ENCODE data around the gene SIGLEC1. TPM values are rescaled to one million over a fixed set of nuclear protein-coding genes. Genes with fewer than 3 reads are reported as not detected.

SIGLEC1 gene
- total and polyA plus RNA-seq, 2 donors (not counting 1 experiment from before 2014, with no cell fraction given), result 0.06 to 0.15 TPM

DNA sequence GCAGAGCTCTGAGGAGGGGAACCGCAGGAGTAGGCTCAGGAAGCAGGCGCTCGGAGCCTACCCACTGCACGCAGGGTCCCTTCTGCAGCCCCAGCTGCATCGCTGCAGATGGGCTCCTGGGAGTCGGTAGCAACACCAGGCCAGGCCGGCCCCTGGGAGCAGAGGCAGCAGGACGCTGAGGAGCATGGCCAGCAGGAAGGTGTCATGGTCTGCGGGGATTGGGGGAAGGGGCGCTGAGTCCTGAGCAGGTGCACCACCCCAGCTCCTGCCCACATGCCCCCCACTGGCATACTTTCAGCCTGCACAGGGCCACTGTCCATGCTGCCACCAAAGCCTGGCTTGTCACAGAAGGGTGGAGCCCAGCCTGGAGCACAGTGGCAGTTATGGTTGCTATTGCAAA, 41.5 kb downstream of the SIGLEC1 start:
- Mint-ChIP-seq H3K4me3 (no peak overlapping the region), H3K4me1 (peaks cover 4% of the 10 kb centered on the region), H3K27ac (no peak overlapping the region), H3K27me3 (peaks cover 49% of the 10 kb centered on the region), H3K9me3 (ENCODE audit: insufficient read depth) (no peaks in the 10 kb centered on the region)
- no peak for ATAC-seq (ENCODE audit: low read depth)
- intact Hi-C loops (cut with micrococcal nuclease), result no loop called here
- Histone ChIP-seq H3K4me3 (ENCODE audit: control extremely low read depth in 1 of 5, extremely low read depth in 1 of 5, insufficient read depth in 1 of 5, low read depth in 2 of 5, low read length in 4 of 5) (no peak overlapping the region), H3K4me1 (ENCODE audit: control insufficient read depth in 2 of 2, insufficient read depth in 2 of 2, low read length in 2 of 2) (peaks cover 5 to 9% of the 10 kb centered on the region in 2 donors), H4K20me1 (ENCODE audit: control insufficient read depth, insufficient read depth, low read length, poor library complexity, severe bottlenecking) (no peaks in the 10 kb centered on the region), H3K9me3 (ENCODE audit: control extremely low read depth in 1 of 3, control insufficient read depth in 2 of 3, insufficient read depth in 1 of 3, low read length in 2 of 3) (peaks cover 0 to 3% (median 0%) of the 10 kb centered on the region in 3 donors), H3K27ac (ENCODE audit: low read length in 2 of 2) (no peak overlapping the region), H3K9ac (ENCODE audit: low read length) (no peak overlapping the region), H3K36me3 (replicated peaks in 1 of 2; ENCODE audit: control extremely low read depth in 1 of 2, control insufficient read depth in 1 of 2, extremely low read depth in 1 of 2, insufficient read depth in 2 of 2, low read length in 1 of 2) (no peaks in the 10 kb centered on the region), H3K4me2 (replicated peaks; ENCODE audit: low read depth, low read length, poor library complexity, severe bottlenecking) (no peak overlapping the region), H3K79me2 (ENCODE audit: control insufficient read depth, insufficient read depth, low read length) (no peaks in the 10 kb centered on the region), H2AFZ (ENCODE audit: insufficient read depth, low read depth, low read length, poor library complexity, severe bottlenecking) (no peak overlapping the region), H3K27me3 (replicated peaks in 1 of 4; ENCODE audit: control extremely low read depth in 1 of 4, control insufficient read depth in 3 of 4, insufficient read depth in 4 of 4, low read length in 3 of 4) (peaks cover 0 to 28% (median 11%) of the 10 kb centered on the region in 4 experiments)
- no peak for TF ChIP-seq EZH2 (IDR thresholded peaks at IDR 0.05; ENCODE audit: borderline replicate concordance, insufficient read depth, low read depth, low read length, poor library complexity, severe bottlenecking)
- TF ChIP-seq, protein P1, sequence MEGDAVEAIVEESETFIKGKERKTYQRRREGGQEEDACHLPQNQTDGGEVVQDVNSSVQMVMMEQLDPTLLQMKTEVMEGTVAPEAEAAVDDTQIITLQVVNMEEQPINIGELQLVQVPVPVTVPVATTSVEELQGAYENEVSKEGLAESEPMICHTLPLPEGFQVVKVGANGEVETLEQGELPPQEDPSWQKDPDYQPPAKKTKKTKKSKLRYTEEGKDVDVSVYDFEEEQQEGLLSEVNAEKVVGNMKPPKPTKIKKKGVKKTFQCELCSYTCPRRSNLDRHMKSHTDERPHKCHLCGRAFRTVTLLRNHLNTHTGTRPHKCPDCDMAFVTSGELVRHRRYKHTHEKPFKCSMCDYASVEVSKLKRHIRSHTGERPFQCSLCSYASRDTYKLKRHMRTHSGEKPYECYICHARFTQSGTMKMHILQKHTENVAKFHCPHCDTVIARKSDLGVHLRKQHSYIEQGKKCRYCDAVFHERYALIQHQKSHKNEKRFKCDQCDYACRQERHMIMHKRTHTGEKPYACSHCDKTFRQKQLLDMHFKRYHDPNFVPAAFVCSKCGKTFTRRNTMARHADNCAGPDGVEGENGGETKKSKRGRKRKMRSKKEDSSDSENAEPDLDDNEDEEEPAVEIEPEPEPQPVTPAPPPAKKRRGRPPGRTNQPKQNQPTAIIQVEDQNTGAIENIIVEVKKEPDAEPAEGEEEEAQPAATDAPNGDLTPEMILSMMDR (IDR thresholded peaks at IDR 0.05), result no peak
- CTCF ChIA-PET, result no interaction called here
- WGBS (ENCODE audit: insufficient coverage), result 35% methylated on average over 8 of the region's 10 CpGs
- DNase-seq, result no peak
- POLR2A ChIA-PET, result no interaction called here

DNA sequence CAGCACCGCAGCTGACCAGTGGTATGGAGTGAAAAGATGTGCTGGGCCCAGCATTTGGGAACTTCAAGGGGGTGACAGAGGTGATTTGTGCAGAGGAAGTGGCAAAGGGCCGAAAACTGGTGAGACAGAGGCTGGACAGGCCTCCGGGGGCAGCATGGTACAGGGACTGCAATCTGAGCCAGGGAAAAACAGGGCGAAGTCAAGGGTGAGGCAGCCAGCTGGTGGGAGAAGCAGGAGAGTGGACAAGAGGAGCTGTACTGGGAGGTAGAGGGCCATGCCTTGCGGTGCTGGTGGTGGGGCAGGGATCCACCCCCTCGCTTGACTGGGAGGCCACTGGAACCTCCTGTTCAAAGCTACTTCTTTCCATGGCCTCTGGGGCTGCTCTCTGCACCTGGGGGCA, 41.9 kb downstream of the SIGLEC1 start:
- no peak overlapping the region for H3K9ac ChIP-seq (ENCODE audit: low read length)
- no peak overlapping the region for H3K4me3 Mint-ChIP-seq
- peaks cover 0 to 3% (median 0%) of the 10 kb centered on the region in 3 donors for H3K9me3 ChIP-seq (ENCODE audit: control extremely low read depth in 1 of 3, control insufficient read depth in 2 of 3, insufficient read depth in 1 of 3, low read length in 2 of 3)
- H3K27ac Mint-ChIP-seq, result no peak overlapping the region
- H3K27me3 Mint-ChIP-seq, result peaks cover 45% of the 10 kb centered on the region
- H3K79me2 ChIP-seq (ENCODE audit: control insufficient read depth, insufficient read depth, low read length), result no peaks in the 10 kb centered on the region
- ChIA-PET CTCF (no interaction called here), POLR2A (no interaction called here)
- peaks cover 5% of the 10 kb centered on the region for H3K4me1 Mint-ChIP-seq
- peaks cover 5 to 9% of the 10 kb centered on the region in 2 donors for H3K4me1 ChIP-seq (ENCODE audit: control insufficient read depth in 2 of 2, insufficient read depth in 2 of 2, low read length in 2 of 2)
- H4K20me1 ChIP-seq (ENCODE audit: control insufficient read depth, insufficient read depth, low read length, poor library complexity, severe bottlenecking), result no peaks in the 10 kb centered on the region
- no peaks in the 10 kb centered on the region for H3K9me3 Mint-ChIP-seq (ENCODE audit: insufficient read depth)
- H3K4me2 ChIP-seq (replicated peaks; ENCODE audit: low read depth, low read length, poor library complexity, severe bottlenecking), result no peak overlapping the region
- no peaks in the 10 kb centered on the region for H3K36me3 ChIP-seq (replicated peaks in 1 of 2; ENCODE audit: control extremely low read depth in 1 of 2, control insufficient read depth in 1 of 2, extremely low read depth in 1 of 2, insufficient read depth in 2 of 2, low read length in 1 of 2)
- ATAC-seq (ENCODE audit: low read depth) (no peak), DNase-seq (no peak)
- no peak overlapping the region for H3K4me3 ChIP-seq (ENCODE audit: control extremely low read depth in 1 of 5, extremely low read depth in 1 of 5, insufficient read depth in 1 of 5, low read depth in 2 of 5, low read length in 4 of 5)
- TF ChIP-seq EZH2 (IDR thresholded peaks at IDR 0.05; ENCODE audit: borderline replicate concordance, insufficient read depth, low read depth, low read length, poor library complexity, severe bottlenecking), result no peak
- TF ChIP-seq, protein P1 (IDR thresholded peaks at IDR 0.05), result no peak
- WGBS (ENCODE audit: insufficient coverage), result 28% methylated on average over 6 of the region's 6 CpGs
- no peak overlapping the region for H3K27ac ChIP-seq (ENCODE audit: low read length in 2 of 2)
- H3K27me3 ChIP-seq (replicated peaks in 1 of 4; ENCODE audit: control extremely low read depth in 1 of 4, control insufficient read depth in 3 of 4, insufficient read depth in 4 of 4, low read length in 3 of 4), result peaks cover 0 to 26% (median 9%) of the 10 kb centered on the region in 4 experiments
- H2AFZ ChIP-seq (ENCODE audit: insufficient read depth, low read depth, low read length, poor library complexity, severe bottlenecking), result no peak overlapping the region
- intact Hi-C loops (cut with micrococcal nuclease), result no loop called here

Data from B cell (primary cell).